Measurements from ENCODE around the gene COL4A4. TPM values are rescaled to one million over a fixed set of nuclear protein-coding genes. Genes with fewer than 3 reads are reported as not detected.

COL4A4 gene
- total RNA-seq, 6 donors from 2014 or later = 22.0 to 31.2 (median 26.1) TPM

- TF ChIP-seq EP300 (IDR thresholded peaks at IDR 0.05) (no peak), CTCF (IDR thresholded peaks at IDR 0.05) (no peak), POLR2AphosphoS5 (IDR thresholded peaks at IDR 0.05) (no peak), POLR2A (IDR thresholded peaks at IDR 0.05) (no peak)
- Histone ChIP-seq H3K36me3 (no peaks in the 10 kb centered on the region), H3K4me3 (no peak overlapping the region), H3K27me3 (no peaks in the 10 kb centered on the region), H3K4me1 (no peaks in the 10 kb centered on the region), H3K9me3 (no peaks in the 10 kb centered on the region), H3K27ac (no peak overlapping the region)
- DNase-seq (no peak), ATAC-seq (ENCODE audit: low FRiP score in 2 of 2) (no peak)
- 78 to 81% methylated on average over 2 of the region's 2 CpGs for WGBS, 2 donors
Measured at GRCh38 chr2:227124811-227125210, 39.2 kb downstream of the COL4A4 start.

- Histone ChIP-seq H3K36me3 (no peaks in the 10 kb centered on the region), H3K27ac (no peak overlapping the region), H3K27me3 (no peaks in the 10 kb centered on the region), H3K9me3 (no peaks in the 10 kb centered on the region), H3K4me1 (no peaks in the 10 kb centered on the region), H3K4me3 (no peak overlapping the region)
- TF ChIP-seq POLR2AphosphoS5 (IDR thresholded peaks at IDR 0.05) = no peak
- TF ChIP-seq EP300 (IDR thresholded peaks at IDR 0.05) = no peak
- no peak for TF ChIP-seq CTCF (IDR thresholded peaks at IDR 0.05)
- TF ChIP-seq POLR2A (IDR thresholded peaks at IDR 0.05) = no peak
- ATAC-seq (ENCODE audit: low FRiP score in 2 of 2) (no peak), DNase-seq (no peak)
- 72 to 88% methylated on average over 4 of the region's 4 CpGs for WGBS, 2 donors
Measured at GRCh38 chr2:227123697-227124096, 40.3 kb downstream of the COL4A4 start.

GRCh38 chr2:227118353-227118752 lies 45.7 kb downstream of the COL4A4 start:
- no peak for TF ChIP-seq POLR2AphosphoS5 (IDR thresholded peaks at IDR 0.05)
- no peak for TF ChIP-seq EP300 (IDR thresholded peaks at IDR 0.05)
- no peak for TF ChIP-seq POLR2A (IDR thresholded peaks at IDR 0.05)
- TF ChIP-seq CTCF (IDR thresholded peaks at IDR 0.05) = no peak
- Histone ChIP-seq H3K27me3 (no peaks in the 10 kb centered on the region), H3K4me3 (no peak overlapping the region), H3K4me1 (no peaks in the 10 kb centered on the region), H3K9me3 (no peaks in the 10 kb centered on the region), H3K27ac (no peak overlapping the region), H3K36me3 (no peaks in the 10 kb centered on the region)
- DNase-seq (no peak), ATAC-seq (ENCODE audit: low FRiP score in 2 of 2) (no peak)

- Histone ChIP-seq H3K9me3 (no peaks in the 10 kb centered on the region), H3K4me3 (no peak overlapping the region), H3K27ac (no peak overlapping the region), H3K36me3 (no peaks in the 10 kb centered on the region), H3K4me1 (no peaks in the 10 kb centered on the region), H3K27me3 (no peaks in the 10 kb centered on the region)
- TF ChIP-seq EP300 (IDR thresholded peaks at IDR 0.05) = no peak
- DNase-seq (no peak), ATAC-seq (ENCODE audit: low FRiP score in 2 of 2) (no peak)
- 21 to 45% methylated on average over 3 of the region's 3 CpGs for WGBS, 2 donors
Measured at GRCh38 chr2:227117852-227118251, 46.2 kb downstream of the COL4A4 start.

- ATAC-seq (ENCODE audit: low FRiP score in 2 of 2) (no peak), DNase-seq (no peak)
- TF ChIP-seq EP300 (IDR thresholded peaks at IDR 0.05) (no peak), POLR2AphosphoS5 (IDR thresholded peaks at IDR 0.05) (no peak), CTCF (IDR thresholded peaks at IDR 0.05) (no peak)
- Histone ChIP-seq H3K27ac (no peak overlapping the region), H3K4me3 (no peak overlapping the region), H3K27me3 (no peaks in the 10 kb centered on the region), H3K4me1 (no peaks in the 10 kb centered on the region), H3K9me3 (no peaks in the 10 kb centered on the region), H3K36me3 (no peaks in the 10 kb centered on the region)
- WGBS, 2 donors = 75 to 80% methylated on average over 1 of the region's 1 CpG
Measured at GRCh38 chr2:227117027-227117426, 47.0 kb downstream of the COL4A4 start.

Measured in upper lobe of left lung (tissue), 6 donors.